GM12874 (cell line): ENCODE measurements around the gene SLC16A1.

ENCODE experiments used
- TF ChIP-seq, protein P1 (sequence below): IDR thresholded peaks from 2 replicates; pipeline ENCODE4 v1.5.1; 2011; ENCODE audit warnings: low read depth, mild to moderate bottlenecking, control low read depth, low read length, moderate library complexity; ENCODE audit not compliant: insufficient read depth

Gene SLC16A1

DNA sequence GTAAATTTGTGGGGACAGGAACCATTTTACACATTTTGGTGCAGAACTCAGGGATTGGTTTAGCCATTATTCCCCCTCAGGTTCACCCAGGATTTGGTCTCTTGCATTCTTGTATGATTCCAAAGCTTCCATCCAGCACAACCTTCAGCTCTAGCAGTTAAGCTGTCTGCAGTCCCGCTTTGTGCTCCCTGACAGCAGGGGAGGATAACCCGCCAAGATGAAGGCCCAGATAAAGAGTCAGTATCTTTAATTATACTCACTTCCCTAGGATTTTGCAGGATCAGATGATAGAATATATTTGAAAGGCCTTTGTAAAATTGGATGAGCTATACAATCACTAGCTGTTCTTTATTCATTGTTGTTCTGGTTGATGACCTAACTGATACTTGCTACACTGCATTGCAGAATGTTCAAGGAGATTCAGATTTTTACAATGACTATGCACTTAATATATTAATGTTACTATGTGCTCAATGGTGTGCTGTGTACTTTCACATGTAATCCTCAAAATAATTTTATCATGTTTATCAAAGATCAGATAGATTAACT, 49.8 kb downstream of the SLC16A1 start:
- TF ChIP-seq, protein P1, sequence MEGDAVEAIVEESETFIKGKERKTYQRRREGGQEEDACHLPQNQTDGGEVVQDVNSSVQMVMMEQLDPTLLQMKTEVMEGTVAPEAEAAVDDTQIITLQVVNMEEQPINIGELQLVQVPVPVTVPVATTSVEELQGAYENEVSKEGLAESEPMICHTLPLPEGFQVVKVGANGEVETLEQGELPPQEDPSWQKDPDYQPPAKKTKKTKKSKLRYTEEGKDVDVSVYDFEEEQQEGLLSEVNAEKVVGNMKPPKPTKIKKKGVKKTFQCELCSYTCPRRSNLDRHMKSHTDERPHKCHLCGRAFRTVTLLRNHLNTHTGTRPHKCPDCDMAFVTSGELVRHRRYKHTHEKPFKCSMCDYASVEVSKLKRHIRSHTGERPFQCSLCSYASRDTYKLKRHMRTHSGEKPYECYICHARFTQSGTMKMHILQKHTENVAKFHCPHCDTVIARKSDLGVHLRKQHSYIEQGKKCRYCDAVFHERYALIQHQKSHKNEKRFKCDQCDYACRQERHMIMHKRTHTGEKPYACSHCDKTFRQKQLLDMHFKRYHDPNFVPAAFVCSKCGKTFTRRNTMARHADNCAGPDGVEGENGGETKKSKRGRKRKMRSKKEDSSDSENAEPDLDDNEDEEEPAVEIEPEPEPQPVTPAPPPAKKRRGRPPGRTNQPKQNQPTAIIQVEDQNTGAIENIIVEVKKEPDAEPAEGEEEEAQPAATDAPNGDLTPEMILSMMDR, result no peak

GRCh38 chr1:112905395-112906149, 50.4 kb downstream of the SLC16A1 start:
- TF ChIP-seq, protein P1, result no peak

- TF ChIP-seq, protein P1, result no peak
Observed at GRCh38 chr1:112904831-112905261, 51.1 kb downstream of the SLC16A1 start.

DNA sequence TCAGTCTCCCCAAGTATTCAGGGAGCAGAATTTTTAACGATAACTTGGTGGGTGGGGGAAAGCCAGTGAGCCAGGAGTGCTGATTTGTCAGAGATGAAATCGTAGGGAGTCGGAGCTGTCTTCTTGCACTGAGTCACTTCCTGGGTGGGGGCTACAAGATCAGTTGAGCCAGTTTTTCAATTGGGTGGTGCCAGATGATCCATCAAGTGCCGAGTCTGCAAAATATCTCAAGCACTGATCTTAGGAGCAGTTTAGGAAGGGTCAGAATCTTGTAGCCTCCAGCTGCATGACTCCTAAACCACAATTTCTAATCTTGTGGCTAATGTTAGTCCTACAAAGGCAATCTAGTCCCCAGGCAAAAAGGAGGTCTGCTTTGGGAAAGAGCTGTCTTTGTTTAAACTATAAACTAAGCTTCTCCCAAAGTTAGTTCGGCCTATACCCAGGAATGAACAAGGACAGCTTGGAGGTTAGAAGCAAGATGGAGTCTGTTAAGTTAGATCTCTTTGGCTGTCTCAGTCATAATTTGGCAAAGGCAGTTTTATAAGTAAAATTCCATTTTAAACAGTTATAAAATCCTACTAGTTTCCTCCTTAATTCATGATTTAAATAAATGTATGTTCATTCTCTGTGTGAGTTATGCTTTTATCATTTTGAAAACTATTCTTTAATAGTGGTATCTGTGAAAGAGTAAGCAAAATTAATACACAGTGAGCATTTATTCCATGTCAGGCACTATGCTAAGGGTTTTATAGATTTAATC, 51.7 kb downstream of the SLC16A1 start:
- TF ChIP-seq, protein P1, result no peak

GRCh38 chr1:112902221-112902620, 53.8 kb downstream of the SLC16A1 start:
- TF ChIP-seq, protein P1, result no peak

DNA sequence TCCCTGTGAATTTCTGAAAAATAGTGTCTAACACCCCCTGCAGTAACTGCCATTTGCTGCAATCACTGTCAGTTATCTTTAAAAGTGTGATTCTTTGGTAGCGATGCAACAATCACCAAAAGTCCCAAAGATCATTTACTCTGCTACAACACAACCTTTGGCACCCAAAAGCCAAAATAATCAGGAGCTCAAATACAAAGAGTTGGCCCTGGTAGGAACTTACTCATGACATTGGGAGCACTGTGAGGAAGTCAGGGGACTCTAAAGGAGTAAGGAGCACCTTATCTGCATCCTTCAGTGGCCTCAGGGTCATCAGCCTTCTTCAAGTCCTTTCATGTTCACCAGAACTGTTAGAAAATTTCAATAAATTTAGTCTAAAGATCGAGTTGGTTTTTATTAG, 54.6 kb downstream of the SLC16A1 start:
- TF ChIP-seq, protein P1, result no peak

DNA sequence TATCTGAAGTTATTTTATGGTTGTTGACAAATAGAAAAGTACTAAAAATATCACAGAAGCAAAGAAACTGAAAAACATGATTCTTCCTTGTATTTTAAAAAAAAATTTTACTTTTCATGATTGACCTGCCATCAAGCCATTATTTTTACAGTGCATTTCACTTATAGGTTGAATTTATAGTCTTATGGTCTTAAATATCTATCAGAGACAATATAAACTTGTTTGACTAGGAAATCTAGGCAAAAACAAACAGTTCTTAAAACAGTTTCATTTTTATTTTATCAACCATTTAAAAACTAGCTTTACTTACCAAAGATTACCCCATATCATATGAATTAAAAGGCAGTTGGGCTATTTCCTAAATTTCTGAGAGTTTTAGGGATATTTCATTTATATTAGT, 59.2 kb downstream of the SLC16A1 start:
- TF ChIP-seq, protein P1, result no peak
